C4-2B (cell line): ENCODE data around the gene MRC2.

Source experiments
- CTCF ChIP-seq: fragments of 450-650 bp; conservative IDR thresholded peaks from 2 replicates; pipeline ENCODE4 v1.5.1; 2017; ENCODE audit warnings: mild to moderate bottlenecking
- ZFX ChIP-seq: fragments of 450-650 bp; IDR thresholded peaks from 2 replicates; pipeline ENCODE4 v1.6.1; 2017

DNA sequence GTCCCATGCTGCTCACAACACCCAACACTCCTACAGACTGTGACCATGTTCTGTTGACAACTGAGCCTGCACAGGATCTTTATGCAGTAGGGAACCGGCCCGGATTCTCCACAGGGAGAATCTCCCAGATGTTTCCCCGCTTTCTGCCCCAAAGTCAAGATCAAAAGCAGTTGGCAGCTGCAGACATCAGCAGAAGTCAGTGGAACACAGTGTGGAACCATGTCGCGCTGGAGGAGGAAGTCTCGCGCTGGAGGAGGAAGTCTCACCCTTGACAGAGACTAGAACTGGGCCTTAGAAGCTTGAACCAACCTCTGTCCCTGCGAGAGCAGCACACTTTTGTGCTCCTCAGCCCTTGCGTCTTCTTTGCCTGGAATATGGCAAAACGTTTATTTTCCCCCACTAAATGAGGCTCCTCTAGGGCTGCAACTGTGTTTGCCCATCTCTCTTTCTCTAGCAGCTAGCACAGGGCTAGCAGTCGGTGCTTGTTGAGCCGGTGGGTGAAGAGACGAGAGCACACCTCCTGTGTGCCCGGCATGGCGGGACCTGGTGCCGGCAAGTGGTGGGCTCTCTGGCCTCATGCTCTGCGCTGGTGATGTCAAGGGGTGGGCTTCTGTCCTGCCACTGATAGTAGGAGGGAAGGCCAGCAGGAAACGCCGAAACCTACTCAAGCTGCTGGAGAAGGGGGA lies 2.1 kb upstream of the MRC2 start:
- TF ChIP-seq CTCF (no peak), ZFX (no peak)
